GM13977 (cell line): ENCODE data around the gene NF1.

Source experiments
- DNase-seq: peaks from one replicate; pipeline ENCODE4 v3.0.0; 2012; ENCODE audit warnings: low spot score
- CTCF ChIP-seq: IDR thresholded peaks from 2 replicates; pipeline ENCODE4 v1.5.1; 2012; ENCODE audit warnings: mild to moderate bottlenecking, control low read depth; ENCODE audit not compliant: insufficient read depth; ENCODE audit errors: extremely low read depth, missing control alignments
- in situ Hi-C: fragments of 300-500 bp; cut with MboI; formaldehyde crosslinking; loops from one replicate; pipeline ENCODE4 v1.12.0; 2022; ENCODE audit warnings: low sequenced_read_pairs, low pct_unique_long_range_greater_than_20kb, mixed read lengths, inconsistent platforms; ENCODE audit not compliant: unreplicated experiment

The NF1 gene

DNA sequence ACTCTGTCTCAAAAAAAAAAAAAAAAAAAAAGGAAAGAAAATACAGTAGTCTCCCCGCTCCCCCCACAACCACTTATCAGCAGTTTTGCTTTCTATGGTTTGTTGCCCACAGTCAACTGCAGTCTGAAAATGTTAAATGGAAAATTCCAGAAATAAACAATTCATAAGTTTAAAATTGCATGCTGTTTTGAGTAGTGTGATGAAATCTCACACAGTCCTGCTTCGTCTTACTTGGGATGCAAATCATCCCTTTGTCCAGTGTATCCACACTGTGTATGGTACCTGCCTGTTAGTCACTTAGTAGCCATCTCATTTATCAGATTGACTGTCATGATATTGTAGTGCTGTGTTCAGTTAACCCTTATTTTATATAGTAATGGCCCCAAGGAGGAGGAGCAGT is 41.5 kb downstream of the NF1 start:
- DNase-seq, result no peak
- TF ChIP-seq CTCF, result no peak
- in situ Hi-C loops, result no loop called here

DNA sequence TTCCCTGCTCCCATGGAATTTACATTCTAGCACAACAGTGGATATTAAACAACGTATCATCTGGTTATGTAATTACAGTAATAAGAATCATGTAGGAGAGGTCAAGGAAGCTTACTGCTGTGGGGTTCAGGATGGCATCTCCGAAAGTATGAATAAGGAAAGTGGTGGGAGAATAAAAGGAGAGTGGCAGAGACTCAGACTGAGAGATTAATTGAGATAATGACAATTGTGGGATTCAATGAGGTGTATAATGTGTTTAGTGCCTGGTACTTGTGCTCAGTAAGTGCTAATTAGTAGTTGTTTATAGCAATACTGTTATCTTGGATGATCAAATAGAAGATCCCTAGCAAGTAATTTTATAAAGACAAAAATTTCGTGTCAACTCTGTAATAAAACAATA is 45.3 kb downstream of the NF1 start:
- in situ Hi-C loops, result no loop called here
- TF ChIP-seq CTCF, result no peak
- no peak for DNase-seq

GRCh38 chr17:31144428-31144827 is 49.7 kb downstream of the NF1 start:
- DNase-seq, result no peak
- TF ChIP-seq CTCF, result no peak
- in situ Hi-C loops, result no loop called here

- in situ Hi-C loops, result no loop called here
- no peak for DNase-seq
- TF ChIP-seq CTCF, result no peak
These were observed 50.1 kb downstream of the NF1 start for GRCh38 chr17:31144836-31145235.

DNA sequence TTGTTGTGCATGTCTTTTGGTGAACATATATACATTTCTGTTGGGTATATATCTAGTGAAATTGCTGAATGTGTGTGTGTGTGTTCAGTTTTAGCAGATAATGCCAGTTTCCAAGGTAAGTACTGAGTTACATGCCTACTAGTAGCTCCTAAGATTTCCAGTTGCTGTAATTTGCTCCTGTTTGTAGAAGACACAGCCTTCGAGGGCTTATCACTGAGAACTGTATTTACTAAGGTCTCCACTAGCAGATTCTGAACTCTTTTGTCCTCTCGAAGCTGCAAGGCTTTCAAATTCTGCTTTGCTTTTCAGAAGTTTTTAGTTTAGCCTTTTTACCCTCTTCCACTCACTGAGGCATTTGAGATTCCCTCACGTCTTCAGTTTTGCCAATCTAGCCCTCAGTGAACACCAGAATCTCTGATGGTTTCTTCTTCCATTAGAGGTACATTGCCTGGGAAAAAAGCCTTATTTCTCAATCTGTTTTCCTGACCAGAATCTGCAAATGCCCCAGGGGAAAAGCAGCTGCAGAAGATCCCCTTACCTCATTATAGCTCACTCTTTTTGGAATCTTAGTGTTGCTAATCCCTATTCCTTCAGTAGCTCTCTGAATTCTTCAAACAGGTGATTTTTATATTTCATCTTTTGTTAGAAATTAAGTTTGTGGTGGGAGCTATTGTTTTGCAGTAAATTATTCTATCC is 52.9 kb downstream of the NF1 start:
- TF ChIP-seq CTCF, result no peak
- in situ Hi-C loops, result no loop called here
- no peak for DNase-seq

GRCh38 chr17:31148205-31148604 is 53.4 kb downstream of the NF1 start:
- no peak for TF ChIP-seq CTCF
- in situ Hi-C loops, result no loop called here

More at GRCh38 chr17:31148205-31148604, 53.4 kb downstream of the NF1 start:
- DNase-seq, result no peak
